GM18951 (cell line): ENCODE measurements around the gene ELL2.
"Not testable (repeated sequence)": the region's sequence is repeated elsewhere in the genome, so short reads cannot be mapped to it uniquely, and the experiment has no call there.

Experiments
- POLR2A ChIP-seq: IDR thresholded peaks from 4 replicates; pipeline ENCODE4 v1.6.1; 2011; ENCODE audit warnings: mild to moderate bottlenecking; ENCODE audit not compliant: insufficient read length, insufficient read depth; ENCODE audit errors: extremely low read depth
- in situ Hi-C: fragments of 300-500 bp; cut with MboI; formaldehyde crosslinking; loops from one replicate; pipeline ENCODE4 v1.12.0; 2022; ENCODE audit warnings: low sequenced_read_pairs, mixed read lengths, inconsistent platforms; ENCODE audit not compliant: unreplicated experiment

The ELL2 gene

GRCh38 chr5:95850391-95850894 is 111.2 kb downstream of the ELL2 start:
- in situ Hi-C loops, result loop anchor here (25.0 kb wide), 1 partner anchor 587 kb away; the partner anchor contains the start of gene PCSK1
- TF ChIP-seq POLR2A, result no peak

GRCh38 chr5:95848701-95849100 is 113.0 kb downstream of the ELL2 start:
- TF ChIP-seq POLR2A, result no peak
- in situ Hi-C loops, result loop anchor here (5.0 to 10.0 kb wide), 2 partner anchors 61 to 184 kb away; no protein-coding TSS in a partner anchor

GRCh38 chr5:95847261-95847592 is 114.4 kb downstream of the ELL2 start:
- no peak for TF ChIP-seq POLR2A
- in situ Hi-C loops, result loop anchor here (5.0 to 10.0 kb wide), 2 partner anchors 60 to 182 kb away; no protein-coding TSS in a partner anchor

GRCh38 chr5:95846554-95847260 is 114.9 kb downstream of the ELL2 start:
- in situ Hi-C loops, result loop anchor here (5.0 to 10.0 kb wide), 2 partner anchors 59 to 182 kb away; no protein-coding TSS in a partner anchor
- no peak for TF ChIP-seq POLR2A

- TF ChIP-seq POLR2A, result no peak
- in situ Hi-C loops, result loop anchor here (5.0 to 10.0 kb wide), 2 partner anchors 58 to 181 kb away; no protein-coding TSS in a partner anchor
Observed at GRCh38 chr5:95845391-95845790, 116.3 kb downstream of the ELL2 start.

- TF ChIP-seq POLR2A, result no peak
- in situ Hi-C loops, result loop anchor here (10.0 kb wide), 1 partner anchor 179 kb away; no protein-coding TSS in a partner anchor
Observed at GRCh38 chr5:95843733-95844223, 117.9 kb downstream of the ELL2 start.

GRCh38 chr5:95842854-95843544 is 118.7 kb downstream of the ELL2 start:
- in situ Hi-C loops, result loop anchor here (10.0 kb wide), 1 partner anchor 178 kb away; no protein-coding TSS in a partner anchor
- TF ChIP-seq POLR2A, result no peak

- no peak for TF ChIP-seq POLR2A
- in situ Hi-C loops, result loop anchor here (10.0 kb wide), 1 partner anchor 177 kb away; no protein-coding TSS in a partner anchor
Observed at GRCh38 chr5:95841914-95842812, 119.5 kb downstream of the ELL2 start.

GRCh38 chr5:95840956-95841705 is 120.5 kb downstream of the ELL2 start:
- in situ Hi-C loops, result loop anchor here (10.0 kb wide), 1 partner anchor 176 kb away; no protein-coding TSS in a partner anchor
- no peak for TF ChIP-seq POLR2A

GRCh38 chr5:95839658-95840057 is 122.0 kb downstream of the ELL2 start:
- no peak for TF ChIP-seq POLR2A
- in situ Hi-C loops, result loop anchor here (10.0 kb wide), 1 partner anchor 175 kb away; no protein-coding TSS in a partner anchor

- TF ChIP-seq POLR2A, result no peak
- in situ Hi-C loops, result no loop called here
Observed at GRCh38 chr5:95838556-95838955, 123.1 kb downstream of the ELL2 start.

GRCh38 chr5:95838001-95838520 is 123.6 kb downstream of the ELL2 start:
- TF ChIP-seq POLR2A, result no peak
- in situ Hi-C loops, result no loop called here

GRCh38 chr5:95837492-95837891 is 124.2 kb downstream of the ELL2 start:
- in situ Hi-C loops, result no loop called here

GRCh38 chr5:95836971-95837370 is 124.7 kb downstream of the ELL2 start:
- in situ Hi-C loops, result not testable (repeated sequence)

More at GRCh38 chr5:95837492-95837891, 124.2 kb downstream of the ELL2 start:
- no peak for TF ChIP-seq POLR2A
